HS-5 (cell line): ENCODE measurements around the gene ZNF326.

Experiments
- DNase-seq: peaks from one replicate; pipeline ENCODE4 v3.0.0-alpha.2; 2012; ENCODE audit warnings: low read depth

Gene ZNF326

DNA sequence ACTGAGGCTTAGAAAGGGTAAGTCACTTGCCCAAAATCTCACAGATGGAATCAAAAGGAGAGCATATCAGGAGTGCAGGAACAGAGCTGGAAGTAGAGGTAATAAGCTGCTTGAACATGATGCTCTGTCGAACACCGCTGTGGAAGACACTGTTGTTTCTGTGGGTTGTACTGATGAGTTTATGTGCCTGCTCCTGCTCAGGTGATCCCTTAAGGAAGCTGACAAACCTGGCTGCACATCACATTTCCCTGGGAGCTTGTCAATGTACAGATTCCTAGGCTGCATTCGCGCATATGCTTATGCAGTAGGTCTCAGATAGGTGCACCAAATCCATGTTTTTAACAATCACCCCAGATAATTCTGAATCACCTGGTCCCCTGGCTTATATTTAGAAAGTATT lies 79.7 kb downstream of the ZNF326 start:
- DNase-seq, result no peak

DNA sequence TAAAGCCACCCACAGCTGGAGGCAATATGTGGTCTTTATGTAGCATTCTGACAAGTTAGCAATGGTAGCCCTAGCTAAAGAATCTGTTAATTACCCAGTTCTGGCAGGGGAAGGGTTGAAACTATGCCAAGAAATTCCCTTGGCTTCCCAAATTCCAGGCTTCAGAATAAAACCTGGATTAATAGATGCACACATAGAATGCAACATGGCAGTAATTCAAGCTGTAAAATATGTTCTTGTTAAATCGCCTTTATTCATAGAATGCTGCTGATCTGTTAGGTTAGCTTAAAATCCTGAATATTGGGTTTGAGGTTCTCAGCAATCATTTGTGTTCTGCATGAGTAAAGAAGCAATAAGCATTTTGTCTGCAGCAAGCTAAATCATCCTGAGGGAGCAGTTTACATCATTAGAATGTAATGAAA lies 80.1 kb downstream of the ZNF326 start:
- DNase-seq, result no peak

DNA sequence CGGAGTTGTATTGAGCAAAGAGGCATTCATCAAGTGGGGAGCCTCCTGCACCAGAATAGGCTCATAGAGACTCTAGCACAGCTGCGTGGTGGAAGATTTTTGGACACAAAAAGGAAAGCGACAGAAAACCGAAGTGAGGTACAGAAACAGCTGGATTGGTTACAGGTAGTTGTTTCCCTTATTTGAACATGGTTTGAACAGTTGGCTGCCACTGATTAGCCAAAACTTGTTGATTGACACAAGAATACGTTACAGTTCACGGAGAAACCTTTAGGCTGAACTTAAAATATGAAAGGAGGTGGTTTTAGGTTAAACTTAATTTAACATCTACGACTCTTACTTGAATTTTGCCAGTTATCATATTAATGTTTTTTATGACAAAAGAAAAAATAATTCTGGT lies 89.1 kb downstream of the ZNF326 start:
- no peak for DNase-seq
